IPS-11a (cell line): ENCODE data around the gene FBXO3.

ENCODE experiments used
- H3K4me3 ChIP-seq: one replicate; pipeline ENCODE4 v1.5.1; 2013; ENCODE audit warnings: low read depth, low read length, control low read depth

FBXO3 gene

DNA sequence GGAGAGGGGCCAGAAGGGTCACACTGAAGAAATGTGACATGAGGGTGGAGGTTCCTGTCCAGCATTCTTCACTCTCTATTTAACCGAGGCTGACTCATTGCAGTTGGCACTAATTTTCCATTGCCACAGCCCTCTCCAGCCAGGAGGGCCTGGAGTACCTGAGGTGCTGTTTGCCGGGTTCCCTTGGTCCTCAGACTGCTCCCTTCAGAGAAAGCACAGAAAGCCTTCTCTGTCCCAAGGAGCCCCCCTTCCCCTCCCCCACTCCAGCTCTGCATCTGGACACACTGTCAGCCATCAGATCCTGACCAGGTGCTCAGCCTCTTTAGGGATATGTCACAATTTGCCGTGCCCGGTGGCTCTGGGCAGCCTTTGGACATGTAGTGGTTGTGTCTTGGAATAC, 70.5 kb downstream of the FBXO3 start:
- no peak overlapping the region for H3K4me3 ChIP-seq

DNA sequence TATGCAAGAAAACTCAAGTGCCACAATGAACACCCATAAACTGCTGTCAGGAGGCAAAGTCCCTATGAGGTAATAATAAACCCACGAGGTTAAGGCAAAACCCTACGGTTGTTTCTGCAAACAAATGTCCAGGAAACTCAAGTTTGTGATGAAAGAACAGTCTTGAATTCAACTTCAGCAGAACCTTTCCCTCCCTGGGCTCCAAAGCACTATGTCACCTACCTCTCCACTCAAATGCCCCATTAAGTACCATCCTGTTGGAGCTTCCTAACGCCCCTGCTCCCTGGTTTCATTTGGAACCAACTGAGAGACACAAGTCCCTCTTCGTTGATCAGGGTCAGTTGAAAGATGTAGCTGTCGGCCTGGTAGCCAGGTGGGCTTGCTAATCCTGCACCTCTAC, 71.1 kb downstream of the FBXO3 start:
- no peak overlapping the region for H3K4me3 ChIP-seq

DNA sequence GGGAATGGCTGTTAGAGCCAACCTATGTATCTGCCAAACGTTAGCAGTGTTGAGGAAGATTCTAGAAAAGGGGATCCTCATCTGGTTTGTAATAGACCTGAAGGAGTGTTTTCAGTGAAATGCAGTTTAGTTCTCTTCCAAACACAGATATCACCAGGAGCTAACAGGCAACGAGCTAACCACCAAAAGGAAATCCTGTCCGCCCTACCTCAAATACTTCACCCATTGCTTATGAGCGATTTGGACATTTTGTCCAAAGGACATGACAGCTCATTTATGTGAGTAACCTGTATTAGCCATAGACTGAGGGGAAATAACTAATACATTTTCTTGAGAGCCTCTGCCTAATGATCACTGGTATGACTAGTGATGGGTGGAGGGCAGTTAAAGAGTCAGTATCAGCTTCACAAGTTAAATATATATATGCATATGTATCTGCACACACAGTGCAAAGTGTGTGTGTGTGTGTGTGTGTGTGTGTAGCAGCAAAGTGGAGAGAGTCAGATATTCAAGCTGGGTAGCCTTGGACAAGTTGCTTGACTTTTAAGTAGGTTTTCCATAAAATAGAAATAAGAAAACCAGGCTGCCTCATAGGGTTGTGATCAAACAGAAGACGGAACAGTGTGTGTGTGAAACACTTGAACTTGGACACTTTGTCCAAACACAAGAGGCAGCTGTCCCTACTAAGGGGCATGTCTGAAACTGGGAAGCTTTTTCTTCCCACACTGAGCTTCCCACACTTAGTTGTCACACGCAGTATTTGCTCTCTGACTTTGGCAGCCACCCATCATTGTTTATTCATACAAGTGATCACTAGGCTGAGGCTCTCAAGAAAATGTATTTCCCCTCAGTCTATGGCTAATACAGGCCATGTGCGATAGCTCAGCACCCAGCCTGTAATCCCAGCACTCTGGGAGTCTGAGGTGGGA, 72.8 kb downstream of the FBXO3 start:
- H3K4me3 ChIP-seq, result peak overlapping the region; percentile 28

DNA sequence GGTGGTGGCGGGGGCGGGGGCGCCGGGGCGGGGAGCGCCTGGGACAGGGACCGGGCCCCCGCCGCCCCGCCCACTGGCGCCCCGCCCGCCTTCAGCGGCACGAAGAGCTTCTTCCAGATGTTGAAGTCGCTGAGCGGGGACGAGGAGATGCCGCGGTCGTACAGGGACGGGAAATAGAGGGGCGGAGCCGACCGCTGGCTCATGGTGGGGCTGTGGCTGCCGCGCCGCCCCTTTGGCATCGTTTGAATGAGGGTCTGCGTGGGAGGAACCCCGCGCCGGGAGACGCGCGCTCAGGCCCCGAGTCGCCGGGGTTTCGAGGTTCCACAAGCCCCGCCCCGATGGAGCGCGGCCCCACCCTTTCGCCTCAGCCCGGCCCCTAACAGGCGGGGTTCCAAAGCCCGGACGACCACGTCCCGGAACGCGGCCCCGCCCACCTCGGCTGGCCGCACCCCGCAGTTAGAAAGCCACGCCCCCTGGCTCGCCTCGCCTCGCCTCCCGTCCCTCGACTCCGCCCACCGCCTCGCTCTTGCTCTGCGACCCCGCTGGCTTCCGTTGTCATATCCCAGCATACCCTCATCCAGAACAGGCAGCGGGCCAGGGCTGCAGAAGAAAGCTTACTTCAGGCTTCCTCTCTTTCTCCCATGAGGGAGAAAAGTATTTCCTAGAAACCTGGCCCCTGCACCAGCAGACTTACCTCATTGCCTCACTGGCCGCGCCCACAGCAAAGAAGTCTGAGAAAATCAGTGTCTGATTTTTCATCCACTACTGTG, 73.6 kb downstream of the FBXO3 start, which contains the start of gene C11orf91:
Gene C11orf91, minus strand, starts transcription at position 325 of the 770 bp plus-strand sequence. Its CDS starts 86 bp downstream, at position 239.
- peak within 1 kb of the TSS; percentile 62 for H3K4me3 ChIP-seq

DNA sequence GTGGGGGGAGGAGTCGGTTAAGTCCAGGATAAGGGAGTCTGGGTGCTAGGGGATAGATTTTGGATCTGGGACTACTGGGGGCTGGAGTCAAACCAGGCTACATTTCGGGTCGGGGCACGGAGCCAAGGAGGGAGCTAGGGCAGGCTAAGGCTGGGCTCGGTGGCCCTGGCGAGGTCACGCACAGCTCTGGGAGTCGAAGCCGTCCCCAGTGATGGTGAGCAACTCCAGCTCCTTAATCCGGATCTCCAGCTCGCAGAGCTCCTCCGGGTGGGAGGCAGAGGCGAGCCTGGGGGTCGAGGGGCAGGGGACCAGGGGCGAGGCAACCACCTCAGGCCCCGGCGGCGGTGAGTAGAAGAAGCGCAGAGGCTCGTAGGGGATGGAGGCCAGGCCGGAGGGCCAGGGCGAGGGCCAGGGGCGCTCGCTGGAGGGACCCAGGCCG, 74.2 kb downstream of the FBXO3 start:
- H3K4me3 ChIP-seq, result peak overlapping the region; percentile 18

DNA sequence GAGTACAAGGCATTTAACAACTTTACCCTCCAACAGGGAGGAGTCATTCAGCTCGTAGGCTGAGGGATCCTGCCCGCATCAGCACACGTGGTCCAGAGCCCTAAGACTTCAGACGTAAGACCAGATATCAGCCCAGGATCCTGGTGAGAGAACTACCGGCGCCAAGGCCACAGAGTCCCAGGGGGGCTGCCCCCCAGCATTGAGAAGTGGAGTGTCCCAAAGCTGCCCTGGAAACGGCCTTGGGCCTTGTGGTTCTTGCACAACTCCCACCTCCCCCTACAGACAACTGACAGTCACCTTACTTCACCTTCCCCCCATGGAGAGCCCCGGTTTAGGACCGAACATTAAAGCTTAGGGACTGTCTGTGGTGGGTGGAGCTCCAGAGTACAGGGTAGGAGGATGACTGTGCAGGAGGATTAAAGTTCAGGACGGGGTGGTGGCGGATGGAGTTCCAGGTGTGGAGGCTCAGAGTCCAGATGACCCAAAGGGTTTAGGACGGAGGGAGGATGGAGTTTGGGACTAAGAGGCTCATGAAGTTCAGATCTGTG, 74.7 kb downstream of the FBXO3 start:
- H3K4me3 ChIP-seq, result no peak overlapping the region

DNA sequence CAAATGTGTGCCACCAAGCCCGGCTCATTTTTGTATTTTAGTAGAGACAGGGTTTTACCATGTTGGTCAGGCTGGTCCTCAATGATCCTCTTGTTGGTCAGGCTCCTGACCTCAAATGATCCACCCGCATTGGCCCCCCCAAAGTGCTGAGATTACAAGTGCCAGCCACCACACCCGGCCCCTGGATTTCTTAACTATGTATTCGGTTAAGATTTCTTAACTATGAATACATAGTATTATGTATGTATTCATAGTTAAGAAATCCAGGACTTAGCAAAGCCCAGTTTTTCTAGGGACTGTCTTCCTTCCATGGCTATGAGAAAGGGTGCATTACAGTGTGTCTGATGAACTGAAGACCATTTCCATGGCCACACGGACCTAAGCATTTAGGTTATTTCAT, 75.4 kb downstream of the FBXO3 start:
- H3K4me3 ChIP-seq, result no peak overlapping the region

DNA sequence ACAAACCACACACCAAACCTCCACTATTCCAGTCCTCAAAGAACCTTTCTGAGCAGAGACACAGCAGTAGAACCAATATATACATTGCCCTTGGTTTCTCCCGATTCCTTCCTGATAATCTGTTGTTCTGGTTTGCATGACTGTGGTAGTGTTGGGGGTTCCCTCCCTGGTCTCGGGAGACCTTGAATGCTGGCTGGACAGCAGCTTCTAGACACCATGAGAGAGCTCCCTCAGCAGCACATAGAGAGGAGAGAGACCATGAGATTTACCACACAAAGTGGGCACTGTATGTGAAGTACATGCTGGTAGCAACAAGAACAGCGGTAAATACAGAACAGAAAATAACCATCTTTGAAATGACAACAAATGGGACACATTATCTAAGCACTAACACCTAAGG, 76.3 kb downstream of the FBXO3 start:
- H3K4me3 ChIP-seq, result no peak overlapping the region

DNA sequence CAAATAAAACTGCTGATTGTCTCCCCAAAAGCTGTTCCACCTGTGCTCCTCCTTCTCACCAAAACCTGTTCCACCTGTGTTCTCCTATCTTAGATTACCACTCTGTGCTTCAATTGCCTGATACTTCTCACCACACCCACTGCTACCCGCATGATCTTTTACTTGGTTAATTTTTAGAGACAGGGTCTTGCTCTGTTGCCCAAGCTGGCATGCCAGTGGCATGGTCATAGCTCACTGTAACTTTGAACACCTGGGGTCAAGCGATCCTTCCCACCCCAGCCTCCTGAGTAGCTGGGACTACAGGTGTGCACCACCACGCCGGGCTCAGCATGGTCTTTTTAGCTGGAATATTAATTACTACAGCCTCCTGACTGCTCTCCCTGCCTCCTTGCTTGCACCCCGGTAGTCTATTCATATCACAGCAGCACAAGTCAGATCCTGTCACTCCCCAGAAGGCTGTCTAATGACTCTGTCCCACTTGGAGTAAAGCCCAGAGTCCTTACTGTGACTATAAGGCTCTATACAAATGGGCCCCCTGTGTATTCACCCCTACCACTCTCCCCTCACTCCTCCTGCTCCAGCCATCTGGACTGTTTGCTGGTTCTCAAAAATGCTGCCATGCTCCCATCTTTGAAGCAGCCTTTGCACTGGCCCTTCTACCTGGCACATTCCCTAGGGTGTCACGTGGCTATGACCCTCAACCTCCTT, 77.2 kb downstream of the FBXO3 start:
- H3K4me3 ChIP-seq, result no peak overlapping the region

DNA sequence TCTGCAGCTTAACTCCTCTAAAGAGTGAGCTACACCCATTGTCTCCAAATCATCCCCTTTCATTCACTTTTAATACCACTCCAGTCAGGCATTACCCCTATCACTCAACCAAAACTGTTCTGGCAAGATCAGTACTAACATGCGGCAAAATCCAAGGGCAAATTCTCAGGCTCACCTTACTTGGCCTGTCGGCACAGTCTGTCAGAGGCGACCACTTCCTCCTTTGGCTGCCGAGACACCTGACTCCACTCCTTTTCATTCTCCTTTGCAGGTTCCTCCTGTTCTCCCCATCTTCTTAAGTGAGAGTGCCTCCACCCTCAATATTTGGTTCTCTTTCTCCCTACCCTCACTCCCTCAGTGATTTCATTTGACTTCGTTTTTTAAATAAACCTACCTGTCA, 77.9 kb downstream of the FBXO3 start:
- H3K4me3 ChIP-seq, result no peak overlapping the region

DNA sequence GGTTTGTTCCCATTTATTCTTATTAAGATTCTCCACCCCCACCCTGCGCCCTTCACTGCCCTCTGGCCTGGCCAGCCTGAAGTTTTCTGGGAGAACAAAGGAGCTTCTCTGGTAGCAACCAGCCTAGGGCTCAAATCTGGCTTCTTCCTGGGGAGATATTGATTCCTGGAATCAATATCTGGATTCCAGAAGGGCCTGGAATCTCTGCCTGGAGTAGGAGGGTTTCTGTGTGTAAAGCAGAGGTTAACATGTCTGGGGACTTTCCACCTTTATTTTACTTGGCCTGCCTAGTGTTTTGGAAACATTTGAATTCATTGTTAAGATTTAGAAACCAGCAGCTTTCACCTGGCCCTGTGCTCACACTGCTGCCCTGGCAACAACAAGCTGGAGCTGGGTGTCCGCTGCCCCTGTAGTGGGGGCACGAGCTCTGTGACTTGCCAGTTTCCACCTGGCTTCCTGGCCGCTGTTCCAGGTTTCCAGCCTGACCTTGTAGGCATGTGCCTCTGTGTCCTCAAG, 79.2 kb downstream of the FBXO3 start:
- H3K4me3 ChIP-seq, result no peak overlapping the region

DNA sequence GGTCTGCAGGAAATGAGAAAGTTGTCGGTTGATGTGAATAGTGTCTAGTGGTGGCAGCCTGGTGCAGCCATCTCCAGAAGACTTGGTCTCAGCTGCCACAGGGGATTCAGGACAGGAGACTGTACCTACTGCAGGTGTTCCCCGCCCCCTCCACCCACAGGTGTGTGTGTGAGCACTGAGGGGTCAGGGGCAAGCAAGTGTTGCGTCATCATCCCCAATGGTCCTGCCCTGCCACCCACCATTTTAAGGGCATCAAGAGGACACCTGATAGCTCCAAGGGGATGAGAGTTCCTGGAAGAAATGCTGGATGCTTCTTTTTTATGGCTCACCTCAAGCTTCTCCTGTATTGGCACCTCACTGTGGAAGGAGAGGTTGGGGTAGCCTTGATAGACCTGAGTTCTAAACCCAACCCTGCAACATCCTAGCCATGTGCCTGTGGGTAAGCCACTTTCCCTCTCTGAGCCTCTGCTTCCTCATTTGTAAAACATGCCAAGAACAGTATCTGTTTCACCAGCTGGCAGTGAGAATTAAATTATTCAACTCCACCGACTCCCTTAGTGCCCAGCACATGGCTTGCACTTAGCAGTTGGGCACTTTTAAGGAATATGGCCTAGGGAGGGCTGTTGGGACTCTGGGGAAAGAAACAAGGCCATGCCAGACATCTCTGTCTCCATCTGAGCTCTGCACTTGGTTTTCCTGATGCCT, 79.8 kb downstream of the FBXO3 start:
- no peak overlapping the region for H3K4me3 ChIP-seq

DNA sequence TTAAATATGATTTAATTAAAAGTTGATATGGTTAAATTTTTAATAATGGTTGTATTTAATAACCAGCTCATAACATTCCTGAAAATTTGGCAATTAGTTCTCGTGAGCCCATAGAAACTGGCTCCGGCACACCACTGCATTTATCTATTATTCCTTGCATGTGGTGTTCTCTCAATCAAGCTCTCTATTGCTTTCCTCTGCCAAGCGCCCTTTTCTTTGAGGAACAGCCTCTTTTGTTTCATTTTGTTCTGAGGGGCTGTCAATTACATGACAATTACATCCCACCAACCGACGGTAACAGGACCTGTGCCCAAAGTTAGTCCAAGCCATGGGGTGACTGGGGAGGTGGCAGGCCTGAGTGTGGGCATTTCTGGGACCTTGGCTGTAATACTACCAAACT, 81.8 kb downstream of the FBXO3 start:
- H3K4me3 ChIP-seq, result no peak overlapping the region

DNA sequence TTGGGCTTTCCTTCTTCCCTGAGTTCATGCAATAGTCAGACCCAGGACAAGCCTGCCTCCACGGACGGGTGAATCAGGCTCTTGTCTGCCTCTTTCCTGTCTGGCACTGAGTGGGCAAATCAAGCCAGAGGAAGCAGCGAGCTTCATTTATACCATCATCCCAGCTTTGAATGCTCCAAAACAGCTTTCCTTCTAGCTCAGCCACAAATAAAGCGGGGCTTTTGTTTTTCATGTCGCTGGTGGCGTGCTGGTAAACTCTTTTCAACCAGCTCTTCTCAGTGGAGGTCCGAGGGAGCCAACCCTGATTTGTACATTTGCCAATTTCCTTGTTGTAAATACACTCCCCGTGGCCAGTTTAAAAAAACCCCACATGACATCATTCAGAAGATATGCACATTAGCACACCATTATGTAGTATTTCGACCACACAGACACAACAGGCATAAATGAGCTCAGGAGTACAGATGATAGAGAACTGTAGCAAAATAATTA, 82.3 kb downstream of the FBXO3 start:
- H3K4me3 ChIP-seq, result no peak overlapping the region

DNA sequence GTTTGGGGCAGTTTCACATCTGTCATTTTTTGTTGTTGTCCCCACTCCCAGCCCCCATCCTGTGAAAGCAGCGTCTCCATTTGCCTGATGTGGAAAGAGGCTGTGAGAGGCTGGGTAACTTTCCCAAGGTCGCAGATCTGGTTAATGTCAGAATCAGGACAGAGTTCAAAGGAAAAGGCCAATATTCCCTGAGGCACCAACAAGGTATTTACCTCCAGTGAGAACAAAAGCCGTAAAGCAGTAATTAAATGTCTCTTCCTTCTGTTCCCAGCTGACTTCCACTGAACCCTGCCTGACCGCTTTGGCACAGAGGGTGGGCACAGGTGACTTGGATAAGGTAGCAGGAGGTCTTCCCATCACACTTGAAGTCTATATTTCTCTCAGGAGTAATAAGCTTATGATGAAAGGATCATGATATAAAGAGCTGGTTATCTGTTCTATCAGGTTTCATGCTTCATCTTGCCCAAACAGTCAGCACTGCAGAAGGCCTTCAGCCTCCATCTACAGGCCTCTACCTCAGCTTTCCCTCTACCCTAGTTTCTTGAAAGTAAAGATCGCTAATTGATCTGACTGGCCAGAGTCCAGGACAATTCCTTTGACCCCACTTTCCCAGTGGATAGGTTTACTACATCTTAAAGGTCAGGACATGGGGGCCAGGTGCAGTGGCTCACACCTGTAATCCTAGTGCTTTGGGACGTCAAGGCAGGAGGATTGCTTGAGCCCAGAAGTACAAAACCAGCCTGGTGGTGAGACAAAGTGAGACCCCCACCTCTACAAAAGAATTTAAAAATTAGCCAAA, 83.1 kb downstream of the FBXO3 start:
- no peak overlapping the region for H3K4me3 ChIP-seq
